Muscle layer of colon (tissue), 2 donors: ENCODE results near the gene ZNF471.

Source experiments
- H3K27ac ChIP-seq: one replicate; pipeline ENCODE4 v1.7.0; 2013; ENCODE audit warnings: low read depth, mild to moderate bottlenecking, low read length, moderate library complexity
- H3K27me3 ChIP-seq, 2 donors: one replicate each; pipeline ENCODE4 v1.7.0; 2013; ENCODE audit warnings: low read length in 2 of 2, mild to moderate bottlenecking in 2 of 2; ENCODE audit not compliant: insufficient read depth in 2 of 2, control insufficient read depth in 1 of 2
- H3K36me3 ChIP-seq: one replicate; pipeline ENCODE4 v1.7.0; 2013; ENCODE audit warnings: mild to moderate bottlenecking, low read length; ENCODE audit not compliant: insufficient read depth
- H3K4me1 ChIP-seq: one replicate; pipeline ENCODE4 v1.7.0; 2013; ENCODE audit warnings: mild to moderate bottlenecking, low read length; ENCODE audit not compliant: insufficient read depth
- H3K4me3 ChIP-seq, 2 donors: one replicate each; pipeline ENCODE4 v1.7.0; 2013; ENCODE audit warnings: low read length in 2 of 2, low read depth in 1 of 2, mild to moderate bottlenecking in 1 of 2, moderate library complexity in 1 of 2
- H3K9ac ChIP-seq: one replicate; pipeline ENCODE4 v1.7.0; 2013; ENCODE audit warnings: low read length
- H3K9me3 ChIP-seq: one replicate; pipeline ENCODE4 v1.7.0; 2013; ENCODE audit warnings: mild to moderate bottlenecking, low read length
- donor health status: abdominal sarcoma.
- donor health status: Adenocarcinoma of cecum.

Gene ZNF471

GRCh38 chr19:56507446-56508289 is at the start of gene ZNF471:
Gene ZNF471 (plus strand): TSS chr19:56507855. CDS start chr19:56511572, 3,717 bp downstream.
- H3K4me1 ChIP-seq: peaks cover 8% of the 10 kb centered on the region
- no peaks in the 10 kb centered on the region for H3K36me3 ChIP-seq
- H3K27ac ChIP-seq: peak within 1 kb of the TSS; percentile 84
- no peaks in the 10 kb centered on the region for H3K27me3 ChIP-seq
- H3K9ac ChIP-seq: peak within 1 kb of the TSS; percentile 90
- H3K4me3 ChIP-seq: peak within 1 kb of the TSS; percentile 69 to 97
- peaks cover 2% of the 10 kb centered on the region for H3K9me3 ChIP-seq

DNA sequence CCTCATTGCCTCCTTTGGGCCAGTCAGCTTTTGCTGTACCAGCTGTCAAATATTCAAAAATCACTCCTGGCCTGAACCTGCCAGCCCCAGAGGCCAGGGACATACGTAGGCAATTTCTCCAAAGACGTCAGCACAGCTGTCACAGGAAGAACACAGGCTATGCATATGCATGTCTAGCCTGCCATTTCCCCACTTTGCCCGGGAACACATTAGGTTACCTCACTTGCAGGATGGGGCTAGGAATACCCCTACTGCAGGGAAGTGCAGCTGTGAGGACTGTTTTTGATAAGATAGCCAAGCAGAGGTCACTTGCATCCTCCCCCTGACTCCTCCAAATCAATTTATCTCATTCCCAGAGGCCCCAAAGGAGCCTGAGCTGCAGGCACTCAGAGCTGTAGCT is 33.3 kb upstream of the ZNF471 start:
- Histone ChIP-seq H3K9ac (no peak overlapping the region), H3K27ac (no peak overlapping the region), H3K4me3 (no peak overlapping the region), H3K36me3 (no peaks in the 10 kb centered on the region), H3K27me3 (no peaks in the 10 kb centered on the region), H3K4me1 (peaks cover 11% of the 10 kb centered on the region), H3K9me3 (peaks cover 25% of the 10 kb centered on the region)

- no peaks in the 10 kb centered on the region for H3K27me3 ChIP-seq
- no peak overlapping the region for H3K27ac ChIP-seq
- H3K9me3 ChIP-seq: peaks cover 12% of the 10 kb centered on the region
- H3K36me3 ChIP-seq: no peaks in the 10 kb centered on the region
- H3K4me1 ChIP-seq: peaks cover 11% of the 10 kb centered on the region
- peak overlapping the region in 1 of 2 donors; percentile 64 for H3K4me3 ChIP-seq
- H3K9ac ChIP-seq: no peak overlapping the region
Observed at GRCh38 chr19:56476093-56476492, 31.6 kb upstream of the ZNF471 start.

DNA sequence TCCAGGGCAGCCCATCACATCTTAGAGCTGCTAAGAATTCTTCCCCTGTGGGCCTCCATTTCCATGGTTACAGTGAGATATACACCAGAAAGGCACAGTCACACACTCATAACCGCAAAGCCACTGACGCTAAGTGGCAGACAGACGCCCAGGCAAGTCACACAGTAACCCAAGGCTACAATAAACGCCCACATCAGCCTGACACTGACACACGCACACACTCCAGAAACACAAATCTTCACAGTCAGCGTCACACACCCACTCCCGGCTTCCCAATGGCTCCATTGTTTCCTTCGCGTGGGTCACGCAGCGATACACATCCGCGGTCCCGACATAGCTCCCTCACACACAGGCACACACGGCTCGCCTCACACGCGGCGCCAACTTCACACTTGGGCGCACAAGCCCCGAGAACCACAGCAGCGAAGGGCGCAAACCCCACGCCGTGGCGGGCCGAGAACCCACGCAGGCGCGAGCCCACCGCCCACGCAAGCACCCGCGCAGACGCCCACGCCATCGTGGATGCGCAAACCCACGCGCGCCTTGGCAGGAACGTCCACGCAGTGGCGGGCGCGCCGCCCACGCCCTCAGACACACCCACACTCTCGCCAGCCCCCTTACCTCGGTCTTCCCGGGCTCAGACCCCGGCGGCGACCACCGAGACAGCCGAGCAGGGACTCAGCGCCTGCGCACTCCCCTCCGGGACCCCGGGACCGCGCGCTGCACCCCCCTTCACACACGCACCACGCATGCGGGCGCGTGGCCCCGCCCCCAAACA is 30.8 kb upstream of the ZNF471 start, which contains the start of gene ZNF667:
TSS of gene ZNF667 (minus strand) at position 695 of the 778 bp plus-strand sequence. CDS start 14,975 bp downstream, outside the sequence.
- peak within 1 kb of the TSS; percentile 50 for H3K9ac ChIP-seq
- H3K27me3 ChIP-seq: no peaks in the 10 kb centered on the region
- peaks cover 12% of the 10 kb centered on the region for H3K9me3 ChIP-seq
- H3K27ac ChIP-seq: peak within 1 kb of the TSS; percentile 62
- H3K4me1 ChIP-seq: peaks cover 11% of the 10 kb centered on the region
- no peaks in the 10 kb centered on the region for H3K36me3 ChIP-seq
- peak within 1 kb of the TSS; percentile 81 to 95 for H3K4me3 ChIP-seq

DNA sequence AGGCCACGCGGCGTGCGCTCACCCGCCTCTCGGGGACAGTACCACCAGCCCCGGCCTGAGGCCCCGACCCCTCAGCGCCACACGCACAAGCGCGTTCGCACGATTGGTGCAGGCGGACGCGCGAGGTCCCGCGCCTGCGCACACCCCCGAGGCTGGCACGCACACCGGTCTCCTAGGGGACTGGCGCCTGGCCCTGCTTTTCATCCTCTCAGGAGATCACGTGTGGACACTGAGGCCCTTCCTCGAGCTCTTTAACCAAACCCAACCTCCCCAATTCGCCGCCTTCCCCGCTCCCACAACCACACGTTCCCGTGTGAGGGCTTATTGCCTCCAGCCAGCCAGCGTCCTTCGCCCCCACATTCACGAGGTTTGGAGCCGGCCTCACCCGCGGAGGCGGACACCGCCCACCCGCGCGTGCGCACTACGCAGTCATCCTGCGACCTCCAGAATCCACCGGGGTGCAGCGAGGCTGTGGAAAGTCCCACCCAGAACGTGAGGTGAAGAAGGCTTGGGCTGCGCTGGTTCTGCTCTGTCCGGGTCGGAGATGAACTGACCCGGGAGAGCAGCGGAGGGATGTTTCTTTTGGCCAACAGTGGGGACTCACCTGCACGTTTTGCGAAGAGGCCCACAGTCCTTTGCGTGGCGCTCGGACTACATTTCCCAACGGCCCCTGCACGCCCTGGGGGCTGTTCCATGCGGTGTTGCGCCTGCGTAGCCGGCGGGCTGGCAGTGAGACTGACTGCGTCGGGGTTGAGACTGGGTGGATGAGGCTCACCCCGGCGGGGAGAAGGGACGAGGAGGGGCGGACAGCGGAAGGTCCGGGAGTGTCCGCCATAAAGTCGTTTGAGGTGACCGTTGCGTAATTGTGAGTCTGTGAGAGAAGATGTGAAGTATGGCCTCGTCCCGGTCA is 30.0 kb upstream of the ZNF471 start:
- H3K4me1 ChIP-seq: peaks cover 11% of the 10 kb centered on the region
- no peaks in the 10 kb centered on the region for H3K27me3 ChIP-seq
- H3K9me3 ChIP-seq: peaks cover 12% of the 10 kb centered on the region
- H3K4me3 ChIP-seq: peak overlapping the region; percentile 81 to 95
- H3K36me3 ChIP-seq: no peaks in the 10 kb centered on the region
- peak overlapping the region; percentile 62 for H3K27ac ChIP-seq
- H3K9ac ChIP-seq: peak overlapping the region; percentile 50

DNA sequence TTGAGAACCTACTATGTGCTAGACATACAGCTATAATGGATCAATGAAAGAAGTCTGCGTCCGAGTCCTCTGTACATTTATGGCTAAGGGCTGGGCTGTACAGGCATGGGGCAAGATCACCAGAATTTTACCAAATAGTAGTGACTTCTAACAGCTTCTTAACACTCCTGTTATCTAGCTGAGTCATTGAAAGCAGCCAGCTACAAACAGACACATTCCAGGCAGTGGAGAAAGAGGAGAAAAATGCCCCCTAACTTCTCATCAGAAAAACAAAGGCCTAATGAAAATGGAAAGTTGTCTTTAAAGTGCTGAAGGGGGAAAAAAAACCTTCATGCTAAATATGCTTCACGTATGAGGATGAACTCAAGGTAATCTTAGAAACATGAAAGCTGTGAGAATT is 16.3 kb upstream of the ZNF471 start:
- no peaks in the 10 kb centered on the region for H3K27me3 ChIP-seq
- H3K9me3 ChIP-seq: peaks cover 12% of the 10 kb centered on the region
- peaks cover 10% of the 10 kb centered on the region for H3K36me3 ChIP-seq
- H3K9ac ChIP-seq: no peak overlapping the region
- no peaks in the 10 kb centered on the region for H3K4me1 ChIP-seq
- H3K4me3 ChIP-seq: peak overlapping the region in 1 of 2 donors; percentile 6
- no peak overlapping the region for H3K27ac ChIP-seq

DNA sequence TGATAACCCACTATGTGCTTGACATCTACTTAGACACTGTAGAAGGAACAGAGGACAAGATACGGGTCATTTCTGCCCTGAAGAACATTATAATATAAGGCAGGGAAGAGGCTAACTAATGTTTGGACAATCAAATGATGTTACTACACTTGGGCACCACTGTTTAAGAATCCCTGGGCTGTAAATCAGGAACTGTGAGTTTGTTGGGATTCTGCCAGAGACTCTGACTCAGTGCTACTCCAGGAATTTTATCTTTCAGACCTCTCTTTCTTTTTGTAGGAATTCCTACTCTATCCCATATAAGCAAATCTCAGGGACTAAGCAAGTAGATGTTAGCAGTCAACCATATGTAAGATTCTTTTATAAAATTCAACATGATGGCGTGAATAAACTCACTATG is 3.1 kb upstream of the ZNF471 start:
- Histone ChIP-seq H3K9me3 (no peaks in the 10 kb centered on the region), H3K27ac (no peak overlapping the region), H3K4me1 (peaks cover 8% of the 10 kb centered on the region), H3K27me3 (no peaks in the 10 kb centered on the region), H3K9ac (no peak overlapping the region), H3K36me3 (no peaks in the 10 kb centered on the region), H3K4me3 (no peak overlapping the region)

DNA sequence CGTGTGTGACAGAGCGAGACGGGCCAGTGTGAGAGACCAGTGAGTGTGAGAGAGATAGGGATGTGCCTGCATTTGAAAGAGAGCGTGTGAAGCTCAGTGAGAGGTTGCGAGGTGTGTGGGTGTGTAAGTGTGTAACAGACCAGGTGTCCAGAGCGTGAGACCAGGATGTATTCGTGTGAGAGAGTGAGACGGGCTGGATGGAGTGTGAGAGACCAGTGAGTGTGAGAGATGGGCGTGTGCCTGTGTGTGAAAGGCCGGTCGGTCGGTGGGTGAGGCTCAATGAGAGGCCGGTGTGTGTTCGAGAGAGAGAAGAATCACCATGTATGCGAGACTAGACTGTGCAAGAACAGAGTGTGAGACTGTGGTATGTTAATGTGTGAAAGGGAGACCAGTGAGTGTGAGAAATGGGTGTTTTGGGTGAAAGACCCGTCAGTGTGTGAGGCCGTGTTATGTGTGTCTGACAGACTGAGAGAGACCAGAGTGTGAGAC is 679 bp downstream of the ZNF471 start:
- Histone ChIP-seq H3K4me1 (peaks cover 8% of the 10 kb centered on the region), H3K9me3 (peaks cover 4% of the 10 kb centered on the region), H3K36me3 (no peaks in the 10 kb centered on the region), H3K27ac (peak overlapping the region; percentile 84), H3K27me3 (no peaks in the 10 kb centered on the region), H3K4me3 (peak overlapping the region; percentile 69 to 97), H3K9ac (peak overlapping the region; percentile 90)

DNA sequence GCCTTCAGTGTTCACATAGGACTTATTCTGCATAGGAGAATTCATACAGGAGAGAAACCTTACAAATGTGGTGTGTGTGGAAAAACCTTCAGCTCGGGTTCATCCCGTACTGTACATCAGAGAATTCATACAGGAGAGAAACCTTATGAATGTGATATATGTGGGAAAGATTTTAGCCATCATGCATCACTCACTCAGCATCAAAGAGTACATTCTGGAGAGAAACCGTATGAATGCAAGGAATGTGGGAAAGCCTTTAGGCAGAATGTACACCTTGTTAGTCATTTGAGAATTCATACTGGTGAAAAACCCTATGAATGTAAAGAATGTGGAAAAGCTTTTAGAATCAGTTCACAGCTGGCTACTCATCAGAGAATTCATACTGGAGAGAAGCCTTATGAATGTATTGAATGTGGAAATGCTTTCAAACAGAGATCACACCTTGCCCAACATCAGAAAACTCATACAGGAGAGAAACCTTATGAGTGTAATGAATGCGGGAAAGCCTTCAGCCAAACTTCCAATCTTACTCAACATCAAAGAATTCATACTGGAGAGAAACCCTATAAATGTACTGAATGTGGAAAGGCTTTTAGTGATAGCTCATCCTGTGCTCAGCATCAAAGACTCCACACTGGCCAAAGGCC is 17.7 kb downstream of the ZNF471 start:
- Histone ChIP-seq H3K27ac (no peak overlapping the region), H3K27me3 (no peaks in the 10 kb centered on the region), H3K9ac (no peak overlapping the region), H3K36me3 (peaks cover 38% of the 10 kb centered on the region), H3K4me1 (no peaks in the 10 kb centered on the region), H3K9me3 (peaks cover 77% of the 10 kb centered on the region), H3K4me3 (peak overlapping the region; percentile 5 to 20)

GRCh38 chr19:56537442-56537841 is 29.8 kb downstream of the ZNF471 start:
- Histone ChIP-seq H3K27ac (no peak overlapping the region), H3K9ac (no peak overlapping the region), H3K9me3 (peaks cover 35% of the 10 kb centered on the region), H3K27me3 (no peaks in the 10 kb centered on the region), H3K4me3 (peak overlapping the region; percentile 75 to 83), H3K36me3 (peaks cover 12% of the 10 kb centered on the region), H3K4me1 (peaks cover 7% of the 10 kb centered on the region)
